Sigmoid colon (tissue), 4 donors: ENCODE results near the gene LRRC38.

ENCODE experiments used
- CTCF ChIP-seq, 4 experiments: fragments of 450-650 bp in 3 of 4; fragments of 200-600 bp in 1 of 4; IDR thresholded peaks; one replicate each; pipeline ENCODE4 v1.5.1; 2016 to 2019; ENCODE audit warnings: antibody characterized with exemption in 4 of 4, mild to moderate bottlenecking in 3 of 4, moderate library complexity in 2 of 4
- EP300 ChIP-seq, 4 donors: sonication (generic); formaldehyde crosslinking; IDR thresholded peaks; one replicate each; pipeline ENCODE4 v1.6.1; 2017; ENCODE audit warnings: antibody characterized with exemption in 4 of 4
- POLR2A ChIP-seq, 2 donors: fragments of 450-650 bp; IDR thresholded peaks; one replicate each; pipeline ENCODE4 v1.6.1; 2016; ENCODE audit warnings: antibody characterized with exemption in 2 of 2, mild to moderate bottlenecking in 2 of 2, moderate library complexity in 2 of 2
- POLR2AphosphoS5 ChIP-seq, 4 donors: sonication (generic); formaldehyde crosslinking; IDR thresholded peaks; one replicate each; pipeline ENCODE4 v1.6.1; 2017; ENCODE audit warnings: antibody characterized with exemption in 4 of 4

DNA sequence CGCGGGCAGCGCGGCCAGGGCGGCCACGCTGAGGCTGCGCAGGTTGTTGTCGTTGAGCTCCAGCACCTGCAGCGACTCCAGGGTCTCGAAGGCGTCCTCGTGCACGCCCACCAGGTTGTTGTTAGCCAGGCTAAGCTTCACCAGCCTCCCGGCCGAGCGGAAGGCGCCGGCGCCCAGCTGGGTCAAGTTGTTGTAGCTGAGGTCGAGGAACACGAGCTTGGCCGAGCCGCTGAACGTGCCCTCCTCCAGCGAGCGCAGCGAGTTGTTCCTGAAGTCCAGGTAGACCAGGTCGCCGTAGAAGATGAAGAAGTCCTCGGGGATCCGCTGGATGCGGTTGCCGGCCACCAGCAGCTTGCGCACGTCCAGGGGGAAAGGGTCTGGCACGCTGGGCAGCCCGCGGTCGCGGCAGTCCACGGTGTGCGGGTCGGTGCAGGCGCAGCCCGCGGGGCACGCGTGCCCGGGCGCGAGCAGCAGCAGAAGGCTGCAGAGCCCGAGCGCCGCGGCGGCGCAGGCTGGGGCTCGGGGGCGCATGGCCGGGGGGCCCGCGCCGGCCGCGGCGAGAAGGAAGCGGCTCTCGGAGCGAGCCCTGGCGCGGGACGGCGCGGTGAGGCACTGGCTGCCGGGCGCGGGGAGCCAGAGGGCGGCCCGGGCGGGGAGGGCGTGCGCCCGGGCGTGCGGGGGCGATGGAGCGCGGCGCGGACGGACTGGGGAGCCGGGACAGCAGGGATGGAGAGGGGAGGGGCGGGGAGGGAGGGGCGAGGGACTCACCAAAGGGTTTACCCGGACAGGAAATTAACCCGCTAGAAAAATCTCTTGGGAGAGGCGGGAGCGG, 524 bp downstream of the LRRC38 start:
- TF ChIP-seq CTCF (IDR thresholded peaks at IDR 0.05), result no peak
- TF ChIP-seq POLR2AphosphoS5 (IDR thresholded peaks at IDR 0.05), result no peak
- no peak for TF ChIP-seq POLR2A (IDR thresholded peaks at IDR 0.05)
- TF ChIP-seq EP300 (IDR thresholded peaks at IDR 0.05), result no peak
